CD4-positive, alpha-beta T cell treated with Interleukin-2 at 100 ng/mL for 4 hours (primary cell): ENCODE data around the gene FRG1.
"Not testable (repeated sequence)": the region's sequence is repeated elsewhere in the genome, so short reads cannot be mapped to it uniquely, and the experiment has no call there.

Experiments used
- DNase-seq: peaks from one replicate; pipeline ENCODE4 v3.0.0-alpha.2; 2020; ENCODE audit warnings: low spot score

Gene FRG1

DNA sequence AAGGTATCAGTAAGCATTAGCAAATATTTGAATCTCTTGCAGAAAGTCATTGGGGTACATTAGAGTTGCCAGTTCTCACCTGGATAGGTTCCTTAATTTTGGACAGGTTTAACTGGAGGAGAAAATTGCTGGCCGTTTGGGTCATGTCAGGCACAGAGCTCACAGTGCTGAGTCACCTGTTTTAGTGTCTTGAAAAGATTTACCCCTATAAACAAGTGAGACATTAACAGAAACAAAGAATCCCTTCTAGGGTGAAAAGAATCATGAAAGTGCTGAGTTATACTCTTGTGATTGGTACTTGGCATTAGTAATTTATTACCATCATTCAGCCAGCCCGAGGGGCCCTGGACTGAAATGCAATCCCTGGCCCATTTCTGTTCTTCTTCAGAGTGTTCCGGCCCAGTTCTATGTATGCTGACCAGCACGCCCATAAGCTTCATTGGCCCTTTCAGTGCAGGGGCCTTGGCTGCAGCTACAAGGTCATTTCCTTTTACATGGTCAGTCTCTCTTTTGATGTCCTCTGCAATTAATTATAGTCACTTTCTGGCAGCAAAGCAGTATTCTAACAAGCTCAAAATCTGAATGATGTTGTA is 45.1 kb downstream of the FRG1 start:
- DNase-seq, result not testable (repeated sequence)

DNA sequence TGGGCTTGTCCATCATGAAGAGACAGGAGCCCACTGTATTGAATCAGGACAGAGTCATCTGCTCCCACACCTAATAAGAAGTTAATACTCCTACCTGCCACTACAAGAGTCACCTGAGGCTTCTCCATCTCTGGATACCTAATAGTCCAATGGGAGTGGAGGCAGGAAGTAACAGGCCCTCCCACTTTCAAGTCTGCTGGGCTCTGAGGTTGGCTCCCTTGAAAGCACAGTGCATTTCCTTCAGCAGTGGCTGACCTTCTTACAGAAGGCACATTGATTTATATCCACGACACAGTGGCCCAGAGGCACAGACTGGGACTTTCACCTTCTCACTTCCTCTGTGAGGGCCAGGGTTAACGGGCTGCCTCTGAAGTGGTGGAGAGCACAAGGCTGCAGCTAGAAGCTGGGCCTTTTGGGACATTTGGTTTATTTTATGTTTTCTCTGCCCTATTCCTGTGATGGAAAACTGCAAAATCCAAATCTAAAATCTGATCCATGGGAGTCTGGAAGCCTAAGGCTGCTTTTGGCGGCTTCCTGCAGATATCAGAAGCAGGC is 48.3 kb downstream of the FRG1 start:
- no peak for DNase-seq

DNA sequence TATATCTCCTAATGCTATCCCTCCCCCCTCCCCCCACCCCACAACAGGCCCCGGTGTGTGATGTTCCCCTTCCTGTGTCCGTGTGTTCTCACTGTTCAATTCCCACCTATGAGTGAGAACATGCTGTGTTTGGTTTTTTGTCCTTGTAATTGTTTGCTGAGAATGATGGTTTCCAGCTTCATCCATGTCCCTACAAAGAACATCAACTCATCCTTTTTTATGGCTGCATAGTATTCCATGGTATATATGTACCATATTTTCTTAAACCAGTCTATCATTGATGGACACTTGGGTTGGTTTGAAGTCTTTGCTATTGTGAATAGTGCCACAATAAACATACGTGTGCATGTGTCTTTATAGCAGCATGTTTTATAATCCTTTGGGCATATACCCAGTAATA is 49.3 kb downstream of the FRG1 start:
- DNase-seq, result not testable (repeated sequence)
